ENCODE results near the gene IRX2. TPM values are rescaled to one million over a fixed set of nuclear protein-coding genes. Genes with fewer than 3 reads are reported as not detected.

Gene IRX2
- total and polyA plus RNA-seq, 2 donors (not counting 3 experiments of a cell fraction or from before 2014, with no cell fraction given), result not detected

DNA sequence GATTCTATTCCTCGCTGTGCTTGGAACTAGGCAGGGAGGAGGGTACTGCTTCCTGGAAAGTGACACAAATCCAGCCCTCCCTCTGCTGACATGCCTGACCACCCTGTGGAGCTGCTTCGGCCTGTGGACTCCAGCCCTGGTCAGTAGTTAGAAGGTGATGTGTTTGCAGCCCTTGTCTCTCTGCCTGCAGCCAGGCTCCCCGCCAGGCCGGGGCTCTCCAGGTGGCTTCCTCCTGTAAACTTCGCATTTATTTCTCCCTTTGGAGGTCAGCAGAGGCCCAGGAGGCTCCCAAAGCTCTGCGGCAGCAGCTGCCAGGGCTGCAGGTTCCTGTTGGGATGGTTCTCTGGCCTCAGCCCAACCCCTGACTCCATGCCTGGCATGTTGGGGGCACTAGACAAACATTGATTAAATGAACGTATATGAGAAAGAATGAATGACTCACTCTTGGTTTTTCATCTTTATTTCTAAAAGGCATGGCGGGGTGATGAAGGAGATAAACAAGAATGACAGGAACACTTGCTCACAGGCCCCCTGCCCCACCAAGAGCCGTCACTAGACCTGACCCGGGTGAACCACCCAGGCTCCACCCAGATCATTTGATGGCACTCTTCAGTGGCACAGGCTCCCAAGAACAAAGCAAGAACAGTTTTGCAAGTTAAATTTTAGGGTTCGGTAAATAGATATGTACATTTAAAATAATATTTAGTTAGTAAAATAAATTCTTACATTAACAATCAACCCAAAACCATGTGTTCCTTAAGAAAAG, 8.4 kb upstream of the IRX2 start:
- H3K9me1 ChIP-seq (replicated peaks; ENCODE audit: control insufficient read depth, extremely low read depth, insufficient read depth, low read length), result no peaks in the 10 kb centered on the region
- DNase-seq (ENCODE audit: low read depth, low spot score) (no peak), FAIRE-seq (no peak)
- H3K9ac ChIP-seq (replicated peaks; ENCODE audit: extremely low read depth, insufficient read depth, low read length), result no peak overlapping the region
- no peak overlapping the region for H3K4me2 ChIP-seq (ENCODE audit: insufficient read depth, low read length)
- no peaks in the 10 kb centered on the region for H4K20me1 ChIP-seq (replicated peaks; ENCODE audit: control insufficient read depth, extremely low read depth, insufficient read depth, low read length)
- dilution Hi-C loops (cut with MboI; ENCODE audit: extremely low pct_ligation_motif_present, low sequenced_read_pairs) (no loop called here), intact Hi-C loops (cut with micrococcal nuclease) (no loop called here)
- H3K27ac ChIP-seq (ENCODE audit: insufficient read depth, low read depth, low read length), result no peak overlapping the region
- BruUV-seq (replicated peaks), result no TSS peak
- TF ChIP-seq, protein P1, sequence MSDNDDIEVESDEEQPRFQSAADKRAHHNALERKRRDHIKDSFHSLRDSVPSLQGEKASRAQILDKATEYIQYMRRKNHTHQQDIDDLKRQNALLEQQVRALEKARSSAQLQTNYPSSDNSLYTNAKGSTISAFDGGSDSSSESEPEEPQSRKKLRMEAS (IDR thresholded peaks at IDR 0.05; ENCODE audit: insufficient read depth, insufficient read length), result no peak
- TF ChIP-seq JUN (IDR thresholded peaks at IDR 0.05; ENCODE audit: borderline replicate concordance, insufficient read depth, insufficient read length, low read depth) (no peak), EZH2 (IDR thresholded peaks at IDR 0.05; ENCODE audit: borderline replicate concordance, low read depth, low read length, severe bottlenecking) (no peak), MYC (IDR thresholded peaks at IDR 0.05; ENCODE audit: low read depth, low read length) (no peak), POLR2A (IDR thresholded peaks at IDR 0.05; ENCODE audit: low read depth, low read length) (no peak), POLR2AphosphoS5 (IDR thresholded peaks at IDR 0.05; ENCODE audit: insufficient read depth, low read depth, low read length) (no peak), FOS (IDR thresholded peaks at IDR 0.05; ENCODE audit: borderline replicate concordance, insufficient read depth, low read length) (no peak)
- TF ChIP-seq, protein P2, sequence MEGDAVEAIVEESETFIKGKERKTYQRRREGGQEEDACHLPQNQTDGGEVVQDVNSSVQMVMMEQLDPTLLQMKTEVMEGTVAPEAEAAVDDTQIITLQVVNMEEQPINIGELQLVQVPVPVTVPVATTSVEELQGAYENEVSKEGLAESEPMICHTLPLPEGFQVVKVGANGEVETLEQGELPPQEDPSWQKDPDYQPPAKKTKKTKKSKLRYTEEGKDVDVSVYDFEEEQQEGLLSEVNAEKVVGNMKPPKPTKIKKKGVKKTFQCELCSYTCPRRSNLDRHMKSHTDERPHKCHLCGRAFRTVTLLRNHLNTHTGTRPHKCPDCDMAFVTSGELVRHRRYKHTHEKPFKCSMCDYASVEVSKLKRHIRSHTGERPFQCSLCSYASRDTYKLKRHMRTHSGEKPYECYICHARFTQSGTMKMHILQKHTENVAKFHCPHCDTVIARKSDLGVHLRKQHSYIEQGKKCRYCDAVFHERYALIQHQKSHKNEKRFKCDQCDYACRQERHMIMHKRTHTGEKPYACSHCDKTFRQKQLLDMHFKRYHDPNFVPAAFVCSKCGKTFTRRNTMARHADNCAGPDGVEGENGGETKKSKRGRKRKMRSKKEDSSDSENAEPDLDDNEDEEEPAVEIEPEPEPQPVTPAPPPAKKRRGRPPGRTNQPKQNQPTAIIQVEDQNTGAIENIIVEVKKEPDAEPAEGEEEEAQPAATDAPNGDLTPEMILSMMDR (IDR thresholded peaks at IDR 0.05; ENCODE audit: extremely low read depth in 1 of 2, insufficient read depth in 1 of 2, low read depth in 1 of 2, low read length in 2 of 2), result no peak
- ChIA-PET CTCF (no interaction called here), POLR2A (no interaction called here)
- H3K9me3 ChIP-seq (replicated peaks; ENCODE audit: control insufficient read depth, insufficient read depth, low read length), result no peaks in the 10 kb centered on the region
- H3K27me3 ChIP-seq (ENCODE audit: control insufficient read depth in 2 of 2, insufficient read depth in 2 of 2, low read length in 2 of 2), result peaks cover 19 to 33% of the 10 kb centered on the region in 2 experiments
- no peak overlapping the region for H2AFZ ChIP-seq (ENCODE audit: low read depth, low read length)
- no peaks in the 10 kb centered on the region for H3K36me3 ChIP-seq (ENCODE audit: control insufficient read depth in 2 of 2, extremely low read depth in 1 of 2, insufficient read depth in 2 of 2, low read length in 2 of 2)
- no peak overlapping the region for H3K4me3 ChIP-seq (replicated peaks in 1 of 3; ENCODE audit: insufficient read depth in 1 of 3, low read depth in 1 of 3, low read length in 3 of 3)
- H3K4me1 ChIP-seq (ENCODE audit: control insufficient read depth, extremely low read depth, insufficient read depth, low read length), result no peaks in the 10 kb centered on the region
- H3K79me2 ChIP-seq (ENCODE audit: control insufficient read depth, insufficient read depth, low read length), result no peaks in the 10 kb centered on the region
